Stimulated activated CD4-positive, alpha-beta T cell treated with anti-CD3 and anti-CD28 coated beads, Interleukin-15, amount 100 ng/mL, for 48 hours (primary cell): ENCODE results near the gene RFX3.
A peak's percentile ranks its signal among the peaks of the same experiment; 100 is the strongest.

ENCODE experiments used
- DNase-seq, 2 donors: peaks; one replicate each; pipeline ENCODE4 v3.0.0-alpha.2; 2020; ENCODE audit warnings: low read depth in 2 of 2

The RFX3 gene

DNA sequence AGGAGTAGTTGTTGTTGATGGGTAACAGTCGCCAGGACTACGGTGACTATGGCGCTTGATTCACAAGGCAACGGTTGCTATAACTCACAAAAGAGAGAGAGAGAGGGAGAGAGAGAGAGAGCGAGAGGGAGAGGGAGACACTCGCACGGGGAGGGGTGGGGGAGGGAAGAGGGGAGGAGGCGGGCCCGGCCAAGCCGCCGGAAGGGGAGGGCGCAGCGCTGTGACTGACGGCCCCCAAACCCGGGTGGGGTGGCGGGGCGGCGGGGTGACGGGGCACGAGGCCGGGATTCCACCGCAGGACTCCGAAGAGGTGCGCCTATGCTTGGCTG lies at the start of gene RFX3:
Gene RFX3 (minus strand): TSS at position 166 of the 329 bp plus-strand sequence. CDS start 130,413 bp downstream, outside the sequence.
- DNase-seq, result peak; percentile 87 to 89

DNA sequence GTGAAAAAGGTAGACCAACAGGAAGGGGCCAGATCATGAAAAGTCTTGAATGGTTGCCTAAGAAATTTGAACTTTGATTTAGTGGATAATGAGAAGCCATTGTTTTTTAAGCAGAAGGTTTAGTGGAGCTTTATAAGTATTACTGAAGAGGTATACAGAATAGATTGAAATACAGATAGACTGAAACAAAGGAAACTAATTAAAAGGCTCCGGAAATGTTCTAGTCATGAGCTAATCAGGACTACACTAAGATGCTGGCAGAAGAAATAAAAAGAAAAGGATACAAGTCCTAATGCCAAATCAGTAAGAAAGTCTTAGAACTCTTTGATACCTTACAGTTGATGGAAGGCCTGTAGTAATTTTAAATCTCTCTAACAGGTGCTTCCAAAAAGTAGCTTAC lies 45.7 kb upstream of the RFX3 start:
- DNase-seq, result no peak

DNA sequence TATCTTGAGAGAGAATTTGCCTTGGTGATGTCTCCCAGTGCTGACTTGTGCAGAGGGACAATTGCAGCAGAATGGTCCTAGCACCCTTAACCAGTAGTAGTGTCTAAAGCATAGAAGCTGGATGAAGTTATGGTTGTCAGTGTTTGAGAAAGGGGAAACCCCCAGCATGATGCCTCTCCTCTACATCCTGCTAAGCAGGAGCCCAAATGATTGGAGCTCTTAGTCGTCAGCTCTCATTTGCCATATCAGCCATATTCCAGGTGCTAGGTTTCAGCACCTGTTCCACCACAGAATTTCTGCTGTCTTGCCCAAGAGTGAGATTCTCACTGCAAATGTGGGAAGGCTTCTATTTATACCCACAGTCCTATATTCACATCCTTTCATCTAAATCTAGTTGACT lies 43.7 kb upstream of the RFX3 start:
- no peak for DNase-seq

DNA sequence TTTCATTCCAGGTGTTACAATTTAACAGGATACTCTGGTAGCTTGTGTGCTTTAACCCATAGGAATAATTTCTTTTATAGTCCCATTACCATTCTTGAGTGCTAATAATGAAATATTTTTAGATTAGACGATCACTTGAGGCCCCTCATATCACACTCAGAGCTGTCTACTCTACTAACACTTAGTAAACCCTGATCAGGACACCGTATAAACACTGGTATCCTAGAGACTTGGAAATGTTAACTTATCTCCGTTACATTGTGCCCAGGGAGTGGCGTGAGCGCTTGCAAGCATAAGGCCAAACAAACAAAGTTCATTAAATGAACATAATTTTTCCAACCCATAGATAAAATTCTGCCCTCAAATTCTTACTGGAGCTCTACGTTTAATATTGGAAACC lies 42.2 kb upstream of the RFX3 start:
- DNase-seq, result no peak

DNA sequence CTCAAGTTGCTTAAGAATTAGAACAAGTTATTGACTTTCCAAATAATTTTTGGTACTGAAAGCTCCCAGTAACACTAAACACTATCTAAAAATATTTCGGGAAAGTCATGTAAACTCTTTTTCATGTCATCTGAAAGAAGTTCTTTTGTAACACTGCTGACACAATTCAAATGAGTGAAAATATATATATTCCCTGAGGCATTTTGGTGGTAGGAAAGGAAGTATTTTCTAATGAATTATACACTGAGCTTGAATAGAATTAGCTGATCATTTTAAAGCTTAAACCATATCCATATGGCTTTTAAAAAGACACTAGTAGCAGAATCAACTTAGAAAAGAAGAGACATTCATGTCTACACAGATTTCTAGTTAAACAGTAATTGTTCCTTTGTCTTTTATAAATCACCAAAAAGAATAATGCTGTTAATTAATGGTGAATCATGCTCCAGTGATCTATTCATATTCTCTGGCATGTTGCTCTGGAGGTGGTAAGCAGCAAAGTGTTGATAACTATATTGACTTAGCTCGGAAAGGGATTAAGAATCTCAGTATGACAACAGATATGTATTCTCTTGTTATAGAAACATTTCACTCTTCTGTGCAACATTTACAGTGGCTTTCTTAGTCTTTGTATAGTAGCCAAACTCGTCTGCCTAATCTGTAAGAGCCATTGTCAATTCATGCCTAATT lies 27.4 kb upstream of the RFX3 start:
- no peak for DNase-seq

DNA sequence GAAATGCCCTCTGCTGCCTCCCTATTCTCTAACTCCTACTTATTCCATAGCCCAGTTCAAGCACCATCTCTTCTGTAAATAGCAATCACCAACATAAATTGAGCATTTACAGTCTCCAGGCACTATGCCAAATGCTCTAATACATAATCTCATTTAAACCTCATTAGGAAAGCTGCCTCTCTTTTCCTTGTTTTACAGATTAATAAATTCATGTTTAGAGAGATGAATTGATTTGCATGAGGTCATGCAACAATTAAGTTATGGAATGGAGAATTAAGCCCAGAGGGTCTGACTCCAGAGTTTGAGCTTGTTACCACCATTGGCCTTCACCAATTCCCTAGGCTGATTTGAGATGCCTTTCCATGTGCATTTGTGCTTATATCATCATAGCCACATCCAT lies 23.4 kb upstream of the RFX3 start:
- DNase-seq, result no peak

GRCh38 chr9:3548648-3549047 lies 22.8 kb upstream of the RFX3 start:
- DNase-seq, result no peak

- no peak for DNase-seq
Measured at GRCh38 chr9:3541206-3541605, 15.4 kb upstream of the RFX3 start.

DNA sequence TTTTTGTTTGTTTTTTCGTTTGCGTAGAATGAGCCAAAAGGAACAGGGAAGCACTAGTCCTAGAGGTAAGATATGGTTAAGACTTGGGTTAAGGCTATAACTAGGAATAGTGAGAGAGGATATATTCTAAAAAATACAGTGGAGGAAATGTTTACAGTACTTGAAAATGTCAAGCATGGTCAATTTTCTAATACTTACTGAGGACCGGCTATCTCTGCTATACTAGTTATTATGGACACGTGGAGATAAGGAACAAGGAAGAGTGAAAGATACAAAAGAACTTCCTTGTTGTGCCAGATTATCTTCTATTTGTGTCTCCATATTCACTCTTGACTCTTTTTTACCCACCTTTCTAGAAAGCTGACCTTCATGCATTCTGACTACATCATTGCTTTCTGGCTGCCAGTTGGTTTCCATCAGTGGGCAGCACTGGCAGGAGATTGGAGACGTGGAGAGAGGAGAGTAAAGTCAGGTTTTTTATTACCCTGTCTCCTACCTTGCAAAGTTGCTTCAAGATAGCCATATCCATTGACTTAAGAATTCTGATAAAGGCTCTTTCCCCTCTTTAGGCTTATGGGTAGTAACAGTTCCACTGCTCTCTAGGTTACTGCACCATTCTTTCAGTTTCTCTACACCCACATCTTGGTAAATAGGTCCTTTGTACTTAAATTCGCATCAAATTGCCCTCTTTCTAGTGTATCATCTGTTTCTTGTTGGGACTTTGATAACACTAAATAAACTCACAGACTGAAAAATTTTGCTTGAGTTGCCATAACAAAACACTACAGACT lies 9.0 kb upstream of the RFX3 start:
- DNase-seq, result no peak

DNA sequence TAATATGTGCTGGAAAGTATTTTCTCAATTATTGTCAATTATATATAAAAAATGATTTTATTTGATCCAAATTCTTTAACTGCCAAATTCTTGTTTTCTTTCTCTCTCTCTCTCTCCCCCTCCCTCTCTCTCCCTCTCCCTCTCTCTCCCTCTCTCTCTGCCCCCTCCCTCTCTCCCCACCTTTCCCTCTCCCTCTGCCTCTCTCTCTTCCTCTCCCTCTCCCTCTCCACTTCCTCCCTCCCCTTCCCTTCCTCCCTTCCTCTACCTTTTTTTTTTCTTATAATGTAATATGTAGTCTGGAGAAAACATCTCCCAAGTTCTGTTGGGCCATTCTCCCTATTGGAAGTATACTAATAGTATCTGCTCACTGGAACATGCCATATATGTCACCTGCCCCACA lies 6.4 kb upstream of the RFX3 start:
- DNase-seq, result no peak

DNA sequence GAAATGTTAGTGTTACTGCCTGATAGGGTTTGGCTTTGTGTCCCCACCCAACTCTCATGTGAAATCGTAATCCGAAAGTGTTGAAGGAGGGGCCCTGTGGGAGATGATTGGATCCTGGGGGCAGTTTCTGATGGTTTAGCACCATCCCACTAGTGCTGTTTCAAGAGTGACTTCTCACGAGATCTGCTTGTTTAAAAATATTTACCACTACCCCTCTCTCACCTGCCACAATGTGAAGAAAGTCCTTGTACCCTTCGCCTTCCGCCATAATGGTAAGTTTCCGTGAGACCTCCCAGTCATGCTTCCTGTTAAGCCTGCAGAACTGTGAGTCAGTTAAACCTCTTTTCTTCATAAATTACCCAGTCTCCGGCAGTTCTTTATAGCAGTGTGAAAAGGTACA lies 2.6 kb upstream of the RFX3 start:
- DNase-seq, result peak; percentile 45 to 60

GRCh38 chr9:3526997-3527940 lies 1.5 kb upstream of the RFX3 start:
- DNase-seq, result no peak

DNA sequence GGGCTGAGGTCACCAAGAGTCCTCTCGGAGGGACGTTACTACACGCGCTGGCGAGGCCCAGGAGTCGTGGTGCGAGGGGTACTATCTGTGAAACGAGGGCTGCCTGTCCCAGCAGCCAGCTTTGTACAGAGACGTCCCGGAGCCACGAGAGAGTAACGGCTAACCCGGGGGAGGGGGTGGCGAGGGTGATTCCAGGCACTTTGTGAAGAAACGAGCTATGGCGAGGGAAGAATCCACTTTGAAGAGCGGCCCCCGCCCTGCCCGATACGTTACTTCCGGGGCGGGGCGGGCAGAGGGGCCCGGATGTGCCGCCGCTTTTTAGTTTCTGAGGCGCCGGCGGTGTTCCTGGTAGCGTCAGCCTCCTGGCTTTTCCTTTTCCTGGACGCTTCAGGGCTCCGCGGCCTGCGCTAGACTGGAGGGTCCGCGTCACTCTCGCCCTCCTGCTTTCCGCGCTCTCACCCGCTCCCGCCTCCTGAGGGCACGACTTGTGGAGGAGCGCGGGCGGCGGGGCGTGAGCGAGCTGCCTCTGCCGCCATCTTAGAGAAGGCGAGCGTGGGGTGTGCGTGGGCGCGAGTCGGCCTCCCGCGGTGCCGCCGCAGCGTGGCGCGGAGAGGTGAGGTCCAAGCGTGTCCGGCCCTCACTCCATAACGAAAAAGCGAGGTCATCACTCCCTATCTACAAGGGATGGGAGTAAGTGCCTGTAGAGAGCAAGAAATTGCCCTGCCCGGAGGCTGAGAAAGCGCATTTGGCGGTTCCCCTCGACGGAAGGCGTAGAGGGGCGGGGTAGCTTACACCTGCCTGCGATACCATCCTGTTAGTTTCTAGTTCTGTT lies 580 bp upstream of the RFX3 start:
- peak; percentile 76 to 82 for DNase-seq

DNA sequence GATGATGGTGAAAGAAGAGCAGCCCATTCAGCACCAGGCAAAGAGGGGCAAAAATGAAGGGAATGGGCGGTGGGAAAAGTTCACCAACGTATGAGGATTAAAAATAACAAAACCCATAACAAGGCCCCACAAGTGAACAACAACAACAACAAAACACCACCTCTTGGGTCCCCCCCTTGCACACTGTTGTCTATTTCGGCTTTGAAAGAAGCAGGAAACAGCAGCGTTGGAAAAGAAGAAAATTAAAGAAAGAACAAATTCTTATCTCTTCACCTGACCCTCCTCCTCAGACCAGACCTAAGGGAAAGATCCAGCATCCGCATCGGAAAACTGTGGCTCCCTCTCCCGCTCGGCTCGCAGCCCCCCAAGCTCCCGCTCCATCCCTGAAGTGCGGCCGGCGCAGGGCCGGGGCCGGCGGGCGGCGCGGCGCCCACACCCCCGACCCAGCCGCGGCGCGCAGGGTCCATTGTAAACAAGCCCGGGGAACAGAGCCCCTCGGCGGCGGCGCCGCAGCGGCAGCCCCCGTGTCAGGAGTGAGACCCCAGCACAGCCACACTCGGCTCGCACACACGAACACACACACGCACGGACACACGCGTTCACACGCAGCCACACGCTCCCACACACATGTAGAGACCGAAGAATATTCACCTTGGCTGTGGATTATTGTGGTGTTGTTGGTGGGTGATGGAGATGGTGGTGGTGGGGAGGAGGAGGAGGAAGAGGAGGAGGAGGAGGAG lies 535 bp downstream of the RFX3 start:
- no peak for DNase-seq

GRCh38 chr9:3521966-3522365 lies 3.8 kb downstream of the RFX3 start:
- DNase-seq, result no peak

DNA sequence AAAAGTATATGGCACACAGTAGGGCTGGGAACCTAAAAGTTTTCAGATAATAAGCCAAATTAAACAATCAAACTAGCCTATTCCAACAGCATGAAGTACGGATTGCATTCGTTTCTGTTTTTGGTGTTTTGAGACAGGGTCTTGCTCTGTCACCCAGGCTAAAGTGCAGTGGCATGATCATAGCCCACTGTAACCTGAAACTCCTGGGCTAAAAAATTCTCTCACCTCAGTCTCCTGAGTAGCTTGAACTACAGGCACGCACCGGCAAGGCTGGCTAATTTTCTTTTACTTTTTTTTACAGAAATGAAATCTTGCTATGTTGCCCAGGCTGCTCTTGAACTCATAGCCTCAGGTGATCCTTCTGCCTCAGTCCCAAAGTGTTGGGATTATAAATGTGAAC lies 5.2 kb downstream of the RFX3 start:
- no peak for DNase-seq

GRCh38 chr9:3517377-3518048 lies 8.3 kb downstream of the RFX3 start:
- no peak for DNase-seq

DNA sequence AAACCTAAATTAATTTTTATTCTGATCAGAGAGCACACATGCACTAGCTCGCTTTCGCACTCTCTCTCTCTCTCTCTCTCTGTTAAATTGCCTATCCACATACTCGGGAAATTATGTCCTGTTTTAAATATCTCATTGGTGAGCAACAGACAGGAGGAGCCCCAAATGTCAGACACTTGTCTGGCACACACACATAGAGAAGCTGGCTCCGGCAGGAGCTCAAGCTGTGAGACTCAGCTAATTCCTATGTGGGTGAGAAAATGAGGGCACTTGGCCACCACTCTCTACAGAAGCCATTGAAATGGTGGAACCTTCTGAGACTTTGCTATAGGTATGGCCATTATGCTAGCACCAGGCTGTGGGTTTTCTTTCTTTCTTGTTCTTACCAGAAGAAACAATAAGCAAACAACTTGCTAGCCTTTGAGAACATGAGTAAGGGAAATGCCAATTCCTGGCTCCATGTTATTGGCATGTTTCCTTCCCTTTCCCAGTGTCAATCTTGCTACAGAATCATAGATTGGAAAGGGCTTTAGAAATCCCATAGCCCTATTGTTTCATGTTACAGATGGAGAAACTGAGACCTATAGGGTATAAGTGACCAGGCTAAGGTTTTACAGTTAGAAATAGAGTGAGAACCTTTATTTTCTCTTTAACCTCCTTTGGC lies 9.0 kb downstream of the RFX3 start:
- no peak for DNase-seq

DNA sequence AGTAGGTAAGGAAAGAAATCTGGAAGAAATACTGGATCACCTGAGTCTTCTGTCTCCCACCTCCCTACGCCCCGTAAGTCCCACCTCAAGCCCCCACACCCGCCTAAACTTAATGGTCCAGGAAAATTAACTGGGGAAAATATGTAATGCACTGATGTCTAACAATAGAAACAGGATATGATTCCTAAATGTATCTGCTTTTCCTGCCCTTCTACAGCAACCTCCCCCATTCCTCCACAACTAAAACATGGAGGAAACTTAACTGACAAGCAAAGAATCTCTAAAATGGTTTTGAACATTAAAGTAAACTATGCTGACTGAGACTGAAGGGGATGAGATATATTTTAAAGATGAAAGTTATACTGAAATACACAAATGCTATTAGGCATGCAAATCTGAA lies 10.4 kb downstream of the RFX3 start:
- DNase-seq, result no peak

DNA sequence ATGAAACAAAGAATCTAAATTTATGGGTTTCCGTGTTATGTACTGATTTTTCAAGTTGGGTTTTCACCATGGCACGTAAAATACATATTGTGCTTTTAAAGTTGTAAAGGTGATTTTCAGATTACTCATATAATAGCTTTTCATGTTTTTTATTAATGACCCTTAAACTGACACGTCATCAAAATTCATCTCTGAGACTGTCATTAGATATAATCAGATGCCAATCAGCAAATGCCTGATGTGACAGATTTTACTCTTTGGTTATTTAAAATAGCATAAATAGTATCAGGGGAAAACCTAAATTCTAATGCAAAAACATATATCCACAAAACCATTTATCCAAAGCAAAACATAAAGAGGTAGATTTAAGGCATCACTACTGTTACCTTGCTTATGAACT lies 11.0 kb downstream of the RFX3 start:
- DNase-seq, result no peak
